ENCODE data around the gene PARD3.
A peak's percentile ranks its signal among the peaks of the same experiment; 100 is the strongest.
"Not testable (repeated sequence)": the region's sequence is repeated elsewhere in the genome, so short reads cannot be mapped to it uniquely, and the experiment has no call there.

PARD3 gene

DNA sequence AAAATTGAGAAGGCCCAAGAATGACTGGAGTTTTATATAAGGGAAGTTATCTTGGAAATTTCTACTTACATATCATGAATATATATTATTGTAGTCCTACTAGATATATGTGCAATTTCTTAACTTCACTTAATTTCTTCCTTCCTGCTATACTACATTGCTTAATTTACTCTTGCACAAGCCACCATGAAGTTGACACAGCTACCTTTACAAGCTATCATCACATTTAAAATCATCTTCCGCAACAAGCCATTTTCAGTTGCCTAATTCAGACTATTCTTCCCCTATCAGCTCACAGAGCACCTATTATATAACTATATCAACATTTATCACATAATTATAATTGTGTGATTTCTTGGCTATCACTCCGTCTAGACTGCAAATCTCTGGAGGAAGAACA is 418.4 kb downstream of the PARD3 start:
- Histone ChIP-seq H3K36me3 (ENCODE audit: control insufficient read depth, insufficient read depth, low read length) (no peaks in the 10 kb centered on the region), H3K4me3 (ENCODE audit: extremely low read depth, insufficient read depth, low read length, poor library complexity, severe bottlenecking) (no peak overlapping the region)
- 100% methylated on average over 1 of the region's 2 CpGs; no CpG with 5 or more reads in 1 of the 2 experiments for WGBS, 2 experiments (ENCODE audit: insufficient coverage in 2 of 2)

GRCh38 chr10:34392641-34393170 is 422.4 kb downstream of the PARD3 start:
- no peaks in the 10 kb centered on the region for H3K4me1 ChIP-seq (ENCODE audit: control insufficient read depth, insufficient read depth, low read length, poor library complexity, severe bottlenecking)
- no peaks in the 10 kb centered on the region for H3K9me3 ChIP-seq (ENCODE audit: control insufficient read depth, low read length)
- H3K4me3 ChIP-seq (ENCODE audit: extremely low read depth, insufficient read depth, low read length, poor library complexity, severe bottlenecking), result no peak overlapping the region
- H3K36me3 ChIP-seq (ENCODE audit: control insufficient read depth, insufficient read depth, low read length), result no peaks in the 10 kb centered on the region
- H3K27ac ChIP-seq (ENCODE audit: low read depth, low read length, severe bottlenecking), result no peak overlapping the region

More for the DNA sequence above, 418.4 kb downstream of the PARD3 start:
- Histone ChIP-seq H3K27ac (ENCODE audit: low read depth, low read length, severe bottlenecking) (no peak overlapping the region), H3K9me3 (ENCODE audit: control insufficient read depth, low read length) (no peaks in the 10 kb centered on the region), H3K4me1 (ENCODE audit: control insufficient read depth, insufficient read depth, low read length, poor library complexity, severe bottlenecking) (no peaks in the 10 kb centered on the region)

DNA sequence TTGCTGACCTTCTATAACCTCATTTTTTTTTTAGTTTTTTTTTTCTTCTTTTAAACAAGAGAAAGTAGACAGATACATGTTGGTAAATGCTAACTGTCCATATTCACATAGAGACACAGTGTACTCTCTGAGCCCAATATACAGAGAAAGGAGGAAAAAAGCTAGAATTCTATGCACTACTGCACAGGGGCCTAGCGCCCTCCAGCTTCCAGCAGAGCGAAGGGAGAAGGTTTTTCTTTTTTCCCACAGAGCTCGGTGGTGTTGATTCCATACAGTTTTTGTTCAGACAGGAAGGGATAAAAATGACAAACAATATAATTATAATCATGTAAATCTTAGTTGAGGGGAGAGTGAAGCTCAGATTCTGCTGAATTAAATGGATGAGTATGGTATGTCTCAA is 423.9 kb downstream of the PARD3 start:
- not testable (repeated sequence) for H3K4me1 ChIP-seq (ENCODE audit: control insufficient read depth, insufficient read depth, low read length, poor library complexity, severe bottlenecking); H3K9me3 ChIP-seq (ENCODE audit: control insufficient read depth, low read length); H3K4me3 ChIP-seq (ENCODE audit: extremely low read depth, insufficient read depth, low read length, poor library complexity, severe bottlenecking); H3K36me3 ChIP-seq (ENCODE audit: control insufficient read depth, insufficient read depth, low read length); H3K27ac ChIP-seq (ENCODE audit: low read depth, low read length, severe bottlenecking)
- no CpG with 5 or more reads among the region's 3 CpGs for WGBS, 2 experiments (ENCODE audit: insufficient coverage in 2 of 2)

- Histone ChIP-seq H3K9me3 (ENCODE audit: control insufficient read depth, low read length) (no peaks in the 10 kb centered on the region), H3K36me3 (ENCODE audit: control insufficient read depth, insufficient read depth, low read length) (no peaks in the 10 kb centered on the region), H3K4me1 (ENCODE audit: control insufficient read depth, insufficient read depth, low read length, poor library complexity, severe bottlenecking) (no peaks in the 10 kb centered on the region), H3K27ac (ENCODE audit: low read depth, low read length, severe bottlenecking) (no peak overlapping the region), H3K4me3 (ENCODE audit: extremely low read depth, insufficient read depth, low read length, poor library complexity, severe bottlenecking) (no peak overlapping the region)
- WGBS, 2 experiments (ENCODE audit: insufficient coverage in 2 of 2), result 100% methylated on average over 1 of the region's 3 CpGs; no CpG with 5 or more reads in 1 of the 2 experiments
Observed at GRCh38 chr10:34389801-34390200, 425.3 kb downstream of the PARD3 start.

- Histone ChIP-seq H3K36me3 (ENCODE audit: control insufficient read depth, insufficient read depth, low read length) (peaks cover 17% of the 10 kb centered on the region), H3K4me1 (ENCODE audit: control insufficient read depth, insufficient read depth, low read length, poor library complexity, severe bottlenecking) (no peaks in the 10 kb centered on the region), H3K27ac (ENCODE audit: low read depth, low read length, severe bottlenecking) (no peak overlapping the region), H3K9me3 (ENCODE audit: control insufficient read depth, low read length) (no peaks in the 10 kb centered on the region), H3K4me3 (ENCODE audit: extremely low read depth, insufficient read depth, low read length, poor library complexity, severe bottlenecking) (no peak overlapping the region)
- WGBS, 2 experiments (ENCODE audit: insufficient coverage in 2 of 2), result 100% methylated on average over 1 of the region's 3 CpGs; no CpG with 5 or more reads in 1 of the 2 experiments
Observed at GRCh38 chr10:34386921-34387320, 428.2 kb downstream of the PARD3 start.

- Histone ChIP-seq H3K9me3 (ENCODE audit: control insufficient read depth, low read length) (no peaks in the 10 kb centered on the region), H3K27ac (ENCODE audit: low read depth, low read length, severe bottlenecking) (no peak overlapping the region), H3K4me3 (ENCODE audit: extremely low read depth, insufficient read depth, low read length, poor library complexity, severe bottlenecking) (no peak overlapping the region), H3K4me1 (ENCODE audit: control insufficient read depth, insufficient read depth, low read length, poor library complexity, severe bottlenecking) (no peaks in the 10 kb centered on the region), H3K36me3 (ENCODE audit: control insufficient read depth, insufficient read depth, low read length) (peaks cover 27% of the 10 kb centered on the region)
- WGBS, 2 experiments (ENCODE audit: insufficient coverage in 2 of 2), result 76 to 100% methylated on average over 2 of the region's 4 CpGs
Observed at GRCh38 chr10:34384372-34384771, 430.7 kb downstream of the PARD3 start.

DNA sequence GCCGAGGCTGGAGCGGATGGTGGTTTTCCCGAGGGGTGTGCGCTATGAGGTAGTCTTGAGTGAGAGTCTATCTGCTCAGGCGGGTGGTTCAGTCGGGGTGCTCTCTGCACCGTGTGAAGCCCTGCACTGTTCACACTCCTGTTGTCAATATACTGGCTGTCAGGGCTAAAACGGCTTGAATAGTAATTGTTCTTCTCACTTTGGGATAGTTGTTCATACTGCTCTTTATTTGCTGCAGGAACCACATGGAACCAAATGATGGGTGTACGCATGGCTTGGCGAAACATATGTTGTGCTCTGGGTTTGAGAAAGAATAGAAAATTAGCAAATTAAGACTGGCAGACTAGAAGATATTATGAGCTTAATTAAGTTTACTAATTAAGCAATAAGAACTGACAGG is 432.5 kb downstream of the PARD3 start:
- Histone ChIP-seq H3K9me3 (ENCODE audit: control insufficient read depth, low read length) (no peaks in the 10 kb centered on the region), H3K27ac (ENCODE audit: low read depth, low read length, severe bottlenecking) (no peak overlapping the region), H3K36me3 (ENCODE audit: control insufficient read depth, insufficient read depth, low read length) (peaks cover 27% of the 10 kb centered on the region), H3K4me3 (ENCODE audit: extremely low read depth, insufficient read depth, low read length, poor library complexity, severe bottlenecking) (no peak overlapping the region), H3K4me1 (ENCODE audit: control insufficient read depth, insufficient read depth, low read length, poor library complexity, severe bottlenecking) (no peaks in the 10 kb centered on the region)
- WGBS, 2 experiments (ENCODE audit: insufficient coverage in 2 of 2), result 96 to 98% methylated on average over 8 of the region's 10 CpGs

DNA sequence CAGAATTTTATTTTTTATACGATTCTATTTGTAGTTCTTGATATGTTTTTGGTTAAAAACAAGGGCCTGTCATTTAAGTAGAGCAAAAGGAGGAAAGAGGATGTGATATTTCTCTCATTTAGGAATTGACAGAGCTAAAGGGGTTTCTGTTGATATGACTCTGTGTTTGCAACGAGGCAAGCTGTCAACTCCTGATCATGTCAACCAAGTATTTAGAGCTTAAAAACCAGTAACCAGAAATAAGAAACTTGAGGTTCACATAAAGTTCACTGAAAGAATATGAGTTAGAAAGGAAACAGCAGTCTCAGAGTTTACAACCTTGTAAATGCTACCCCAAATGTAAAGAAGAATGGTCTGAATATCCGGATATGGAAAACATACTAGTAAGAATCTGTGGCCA is 434.2 kb downstream of the PARD3 start:
- Histone ChIP-seq H3K9me3 (ENCODE audit: control insufficient read depth, low read length) (no peaks in the 10 kb centered on the region), H3K27ac (ENCODE audit: low read depth, low read length, severe bottlenecking) (no peak overlapping the region), H3K4me3 (ENCODE audit: extremely low read depth, insufficient read depth, low read length, poor library complexity, severe bottlenecking) (no peak overlapping the region), H3K4me1 (ENCODE audit: control insufficient read depth, insufficient read depth, low read length, poor library complexity, severe bottlenecking) (no peaks in the 10 kb centered on the region), H3K36me3 (ENCODE audit: control insufficient read depth, insufficient read depth, low read length) (peaks cover 27% of the 10 kb centered on the region)
- 100% methylated on average over 1 of the region's 3 CpGs for WGBS, 2 experiments (ENCODE audit: insufficient coverage in 2 of 2)

- H3K36me3 ChIP-seq (ENCODE audit: control insufficient read depth, insufficient read depth, low read length), result peaks cover 16% of the 10 kb centered on the region
- no peak overlapping the region for H3K27ac ChIP-seq (ENCODE audit: low read depth, low read length, severe bottlenecking)
Observed at GRCh38 chr10:34378297-34378696, 436.8 kb downstream of the PARD3 start.

GRCh38 chr10:34377833-34378232 is 437.3 kb downstream of the PARD3 start:
- Histone ChIP-seq H3K27ac (ENCODE audit: low read depth, low read length, severe bottlenecking) (no peak overlapping the region), H3K36me3 (ENCODE audit: control insufficient read depth, insufficient read depth, low read length) (peaks cover 16% of the 10 kb centered on the region), H3K4me3 (ENCODE audit: extremely low read depth, insufficient read depth, low read length, poor library complexity, severe bottlenecking) (no peak overlapping the region), H3K9me3 (ENCODE audit: control insufficient read depth, low read length) (no peaks in the 10 kb centered on the region), H3K4me1 (ENCODE audit: control insufficient read depth, insufficient read depth, low read length, poor library complexity, severe bottlenecking) (no peaks in the 10 kb centered on the region)
- 83 to 100% methylated on average over 1 to 2 of the region's 5 CpGs for WGBS, 2 experiments (ENCODE audit: insufficient coverage in 2 of 2)

More at GRCh38 chr10:34378297-34378696, 436.8 kb downstream of the PARD3 start:
- H3K4me3 ChIP-seq (ENCODE audit: extremely low read depth, insufficient read depth, low read length, poor library complexity, severe bottlenecking), result no peak overlapping the region
- no peaks in the 10 kb centered on the region for H3K4me1 ChIP-seq (ENCODE audit: control insufficient read depth, insufficient read depth, low read length, poor library complexity, severe bottlenecking)
- no peaks in the 10 kb centered on the region for H3K9me3 ChIP-seq (ENCODE audit: control insufficient read depth, low read length)

GRCh38 chr10:34374356-34375045 is 440.6 kb downstream of the PARD3 start:
- H3K4me3 ChIP-seq (ENCODE audit: extremely low read depth, insufficient read depth, low read length, poor library complexity, severe bottlenecking), result no peak overlapping the region
- H3K4me1 ChIP-seq (ENCODE audit: control insufficient read depth, insufficient read depth, low read length, poor library complexity, severe bottlenecking), result no peaks in the 10 kb centered on the region
- H3K36me3 ChIP-seq (ENCODE audit: control insufficient read depth, insufficient read depth, low read length), result peaks cover 13% of the 10 kb centered on the region
- H3K9me3 ChIP-seq (ENCODE audit: control insufficient read depth, low read length), result no peaks in the 10 kb centered on the region
- peak overlapping the region; percentile 63 for H3K27ac ChIP-seq (ENCODE audit: low read depth, low read length, severe bottlenecking)
- 98 to 100% methylated on average over 4 of the region's 6 CpGs for WGBS, 2 experiments (ENCODE audit: insufficient coverage in 2 of 2)
